Neural cell (in vitro differentiated cells): Measurements from ENCODE around the gene FLT3. TPM values are rescaled to one million over a fixed set of nuclear protein-coding genes. Genes with fewer than 3 reads are reported as not detected.

Experiments
- H2AFZ ChIP-seq: fragments of 200-600, 300-800 bp; sonication (generic), shearing (Covaris generic); 2 replicates; pipeline ENCODE4 v1.6.0; 2014; ENCODE audit warnings: low read depth, mild to moderate bottlenecking, antibody characterized with exemption, low read length, moderate library complexity
- H3F3A ChIP-seq: fragments of 200-600 bp; shearing (Covaris generic); 2 replicates; pipeline ENCODE4 v1.6.1; 2016; ENCODE audit warnings: mild to moderate bottlenecking, moderate library complexity, mixed read lengths, antibody characterized with exemption, low read length; ENCODE audit not compliant: insufficient read depth, poor library complexity, severe bottlenecking
- H3K27ac ChIP-seq: fragments of 200-600, 300-800 bp; sonication (generic), shearing (Covaris generic); 2 replicates; pipeline ENCODE4 v1.5.1; 2014; ENCODE audit warnings: mild to moderate bottlenecking, low read length, moderate library complexity
- H3K27me3 ChIP-seq: fragments of 300-800, 200-600 bp; sonication (generic), shearing (Covaris generic); 2 replicates; pipeline ENCODE4 v1.6.0; 2014; ENCODE audit warnings: mild to moderate bottlenecking, low read depth, low read length, moderate library complexity; ENCODE audit not compliant: insufficient read depth
- H3K36me3 ChIP-seq: fragments of 300-800, 200-600 bp; sonication (generic), shearing (Covaris generic); 2 replicates; pipeline ENCODE4 v1.5.1; 2014; ENCODE audit warnings: mild to moderate bottlenecking, antibody characterized with exemption, low read length, moderate library complexity; ENCODE audit not compliant: insufficient read depth
- H3K4me2 ChIP-seq: fragments of 300-800, 200-600 bp; sonication (generic), shearing (Covaris generic); 2 replicates; pipeline ENCODE4 v1.6.0; 2014; ENCODE audit warnings: mild to moderate bottlenecking, low read length
- H3K4me3 ChIP-seq: fragments of 300-800, 200-600 bp; sonication (generic), shearing (Covaris generic); 2 replicates; pipeline ENCODE4 v1.5.1; 2014; ENCODE audit warnings: mild to moderate bottlenecking, low read length, moderate library complexity
- H3K79me2 ChIP-seq: fragments of 200-600 bp; shearing (Covaris generic); replicated peaks from 2 replicates; pipeline ENCODE4 v1.6.0; 2014; ENCODE audit warnings: mild to moderate bottlenecking, low read length, moderate library complexity; ENCODE audit not compliant: insufficient read depth
- H3K9ac ChIP-seq: fragments of 300-800, 200-600 bp; sonication (generic), shearing (Covaris generic); 2 replicates; pipeline ENCODE4 v1.6.1; 2016; ENCODE audit warnings: mild to moderate bottlenecking, low read length, mixed read lengths
- H3K9me2 ChIP-seq: fragments of 200-600 bp; shearing (Covaris generic); 2 replicates; pipeline ENCODE4 v1.6.1; 2016; ENCODE audit warnings: mild to moderate bottlenecking, low read length, mixed read lengths; ENCODE audit not compliant: insufficient read depth
- H3K9me3 ChIP-seq: fragments of 200-600, 300-800 bp; sonication (generic), shearing (Covaris generic); 2 replicates; pipeline ENCODE4 v1.6.1; 2016; ENCODE audit warnings: mild to moderate bottlenecking, mixed run types, low read length, moderate library complexity, mixed read lengths
- H4K20me1 ChIP-seq: fragments of 200-600 bp; shearing (Covaris generic); 2 replicates; pipeline ENCODE4 v1.6.1; 2016; ENCODE audit warnings: mild to moderate bottlenecking, mixed run types; ENCODE audit not compliant: insufficient read depth
- EP300 ChIP-seq: fragments of 450-650 bp; conservative IDR thresholded peaks from 2 replicates; pipeline ENCODE4 v1.6.1; 2014; ENCODE audit warnings: antibody characterized with exemption, mild to moderate bottlenecking, moderate library complexity; ENCODE audit not compliant: poor library complexity, severe bottlenecking
- EZH2 ChIP-seq: fragments of 200-600, 300-800 bp; shearing (Covaris generic), sonication (generic); IDR thresholded peaks from 2 replicates; pipeline ENCODE4 v1.6.1; 2014; ENCODE audit warnings: antibody characterized with exemption, low read length, borderline replicate concordance, mild to moderate bottlenecking; ENCODE audit not compliant: insufficient read depth, poor library complexity, severe bottlenecking
- MXI1 ChIP-seq: fragments of 450-650 bp; conservative IDR thresholded peaks from 2 replicates; pipeline ENCODE4 v1.6.1; 2014; ENCODE audit warnings: antibody characterized with exemption, mild to moderate bottlenecking; ENCODE audit not compliant: poor library complexity, severe bottlenecking
- POLR2AphosphoS5 ChIP-seq: IDR thresholded peaks from 2 replicates; pipeline ENCODE4 v1.6.1; 2012
- RAD21 ChIP-seq: fragments of 450-650 bp; conservative IDR thresholded peaks from 2 replicates; pipeline ENCODE4 v1.6.1; 2014; ENCODE audit warnings: antibody characterized with exemption, mild to moderate bottlenecking, moderate library complexity
- SMC3 ChIP-seq: fragments of 450-650 bp; conservative IDR thresholded peaks from 2 replicates; pipeline ENCODE4 v1.6.1; 2014; ENCODE audit warnings: antibody characterized with exemption, mild to moderate bottlenecking, moderate library complexity; ENCODE audit not compliant: poor library complexity
- TAF1 ChIP-seq: IDR thresholded peaks from 2 replicates; pipeline ENCODE4 v1.6.1; 2012; ENCODE audit warnings: low read depth
- polyA plus RNA-seq: library from polyadenylated mRNA; depleted of rRNA; stranded (reverse); fragments of >200 nt; gene quantifications from 2 replicates; pipeline ENCODE4 v1.2.3, GENCODE V29; 2014
- TF ChIP-seq, protein P1 (sequence below): fragments of 450-650 bp; IDR thresholded peaks from 2 replicates; pipeline ENCODE4 v1.5.1; 2014; ENCODE audit warnings: antibody characterized with exemption, mild to moderate bottlenecking, moderate library complexity; ENCODE audit not compliant: poor library complexity, severe bottlenecking
- TF ChIP-seq, protein P2 (sequence below): IDR thresholded peaks from 2 replicates; pipeline ENCODE4 v1.6.1; 2012; ENCODE audit warnings: borderline replicate concordance

Gene FLT3
- polyA plus RNA-seq, 1 donor from 2014 or later: 0.41 TPM

DNA sequence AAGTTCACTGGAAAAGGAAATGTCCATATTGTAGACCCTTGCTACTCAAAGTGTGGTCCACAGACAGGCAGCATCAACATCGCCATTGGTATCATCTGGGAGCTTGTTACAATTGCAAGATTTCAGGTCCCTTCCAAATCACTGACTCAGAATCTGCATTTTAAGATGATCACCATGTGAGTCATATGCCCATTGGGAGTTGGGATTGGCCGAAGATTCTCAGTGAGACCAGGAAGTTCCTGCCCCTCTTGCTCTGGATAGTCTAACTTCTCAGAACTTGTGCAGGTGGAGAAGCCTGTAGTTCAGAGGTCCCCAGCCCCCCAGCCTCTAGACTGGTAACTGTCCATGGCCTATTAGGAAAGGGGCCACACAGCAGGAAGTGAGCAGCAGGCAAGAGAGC lies 63.0 kb downstream of the FLT3 start:
- Histone ChIP-seq H3K36me3 (no peaks in the 10 kb centered on the region), H3K9me3 (no peaks in the 10 kb centered on the region), H3K27me3 (no peaks in the 10 kb centered on the region), H4K20me1 (no peaks in the 10 kb centered on the region), H3K9me2 (no peaks in the 10 kb centered on the region), H3K9ac (no peak overlapping the region), H3K4me2 (no peak overlapping the region), H3K27ac (no peak overlapping the region), H3F3A (no peaks in the 10 kb centered on the region), H3K79me2 (no peaks in the 10 kb centered on the region), H2AFZ (no peak overlapping the region), H3K4me3 (no peak overlapping the region)
- TF ChIP-seq RAD21: no peak
- TF ChIP-seq EP300: no peak
- TF ChIP-seq EZH2: no peak
- no peak for TF ChIP-seq POLR2AphosphoS5
- TF ChIP-seq, protein P1, sequence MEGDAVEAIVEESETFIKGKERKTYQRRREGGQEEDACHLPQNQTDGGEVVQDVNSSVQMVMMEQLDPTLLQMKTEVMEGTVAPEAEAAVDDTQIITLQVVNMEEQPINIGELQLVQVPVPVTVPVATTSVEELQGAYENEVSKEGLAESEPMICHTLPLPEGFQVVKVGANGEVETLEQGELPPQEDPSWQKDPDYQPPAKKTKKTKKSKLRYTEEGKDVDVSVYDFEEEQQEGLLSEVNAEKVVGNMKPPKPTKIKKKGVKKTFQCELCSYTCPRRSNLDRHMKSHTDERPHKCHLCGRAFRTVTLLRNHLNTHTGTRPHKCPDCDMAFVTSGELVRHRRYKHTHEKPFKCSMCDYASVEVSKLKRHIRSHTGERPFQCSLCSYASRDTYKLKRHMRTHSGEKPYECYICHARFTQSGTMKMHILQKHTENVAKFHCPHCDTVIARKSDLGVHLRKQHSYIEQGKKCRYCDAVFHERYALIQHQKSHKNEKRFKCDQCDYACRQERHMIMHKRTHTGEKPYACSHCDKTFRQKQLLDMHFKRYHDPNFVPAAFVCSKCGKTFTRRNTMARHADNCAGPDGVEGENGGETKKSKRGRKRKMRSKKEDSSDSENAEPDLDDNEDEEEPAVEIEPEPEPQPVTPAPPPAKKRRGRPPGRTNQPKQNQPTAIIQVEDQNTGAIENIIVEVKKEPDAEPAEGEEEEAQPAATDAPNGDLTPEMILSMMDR: no peak
- TF ChIP-seq TAF1: no peak
- no peak for TF ChIP-seq SMC3
- no peak for TF ChIP-seq MXI1
- TF ChIP-seq, protein P2, sequence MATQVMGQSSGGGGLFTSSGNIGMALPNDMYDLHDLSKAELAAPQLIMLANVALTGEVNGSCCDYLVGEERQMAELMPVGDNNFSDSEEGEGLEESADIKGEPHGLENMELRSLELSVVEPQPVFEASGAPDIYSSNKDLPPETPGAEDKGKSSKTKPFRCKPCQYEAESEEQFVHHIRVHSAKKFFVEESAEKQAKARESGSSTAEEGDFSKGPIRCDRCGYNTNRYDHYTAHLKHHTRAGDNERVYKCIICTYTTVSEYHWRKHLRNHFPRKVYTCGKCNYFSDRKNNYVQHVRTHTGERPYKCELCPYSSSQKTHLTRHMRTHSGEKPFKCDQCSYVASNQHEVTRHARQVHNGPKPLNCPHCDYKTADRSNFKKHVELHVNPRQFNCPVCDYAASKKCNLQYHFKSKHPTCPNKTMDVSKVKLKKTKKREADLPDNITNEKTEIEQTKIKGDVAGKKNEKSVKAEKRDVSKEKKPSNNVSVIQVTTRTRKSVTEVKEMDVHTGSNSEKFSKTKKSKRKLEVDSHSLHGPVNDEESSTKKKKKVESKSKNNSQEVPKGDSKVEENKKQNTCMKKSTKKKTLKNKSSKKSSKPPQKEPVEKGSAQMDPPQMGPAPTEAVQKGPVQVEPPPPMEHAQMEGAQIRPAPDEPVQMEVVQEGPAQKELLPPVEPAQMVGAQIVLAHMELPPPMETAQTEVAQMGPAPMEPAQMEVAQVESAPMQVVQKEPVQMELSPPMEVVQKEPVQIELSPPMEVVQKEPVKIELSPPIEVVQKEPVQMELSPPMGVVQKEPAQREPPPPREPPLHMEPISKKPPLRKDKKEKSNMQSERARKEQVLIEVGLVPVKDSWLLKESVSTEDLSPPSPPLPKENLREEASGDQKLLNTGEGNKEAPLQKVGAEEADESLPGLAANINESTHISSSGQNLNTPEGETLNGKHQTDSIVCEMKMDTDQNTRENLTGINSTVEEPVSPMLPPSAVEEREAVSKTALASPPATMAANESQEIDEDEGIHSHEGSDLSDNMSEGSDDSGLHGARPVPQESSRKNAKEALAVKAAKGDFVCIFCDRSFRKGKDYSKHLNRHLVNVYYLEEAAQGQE: no peak

DNA sequence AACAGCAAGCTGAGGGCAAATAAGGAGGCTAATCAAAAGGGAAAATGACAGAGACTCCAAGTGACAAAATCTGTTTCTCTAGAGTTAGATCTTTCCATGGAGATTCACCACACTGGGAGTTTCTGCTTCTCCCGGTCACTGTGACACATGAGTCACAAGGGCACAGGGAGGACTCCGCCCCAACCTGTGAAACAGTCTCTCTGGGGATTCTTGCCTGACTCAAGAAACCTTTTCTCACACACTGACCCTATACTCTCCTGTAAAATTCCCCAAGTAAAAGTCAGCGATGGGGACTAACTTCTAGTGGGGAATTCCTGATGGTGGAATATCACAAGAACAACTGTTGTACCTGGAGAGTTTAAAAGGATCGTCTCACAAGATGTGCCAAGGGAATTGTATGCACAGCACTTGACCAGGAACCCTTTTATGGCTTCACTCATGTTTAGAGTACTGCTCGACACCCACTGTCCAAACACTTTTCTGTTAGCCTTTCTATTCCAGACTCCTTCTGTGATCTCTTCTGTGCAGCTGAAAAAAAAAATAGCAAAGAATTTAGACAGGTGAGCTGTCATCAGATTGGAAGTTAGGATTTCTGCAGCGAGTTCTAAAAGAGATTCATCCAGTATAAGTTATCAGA lies 65.1 kb downstream of the FLT3 start:
- no peak overlapping the region for H3K4me2 ChIP-seq
- no peaks in the 10 kb centered on the region for H4K20me1 ChIP-seq
- no peak overlapping the region for H3K4me3 ChIP-seq
- H3K9me3 ChIP-seq: no peaks in the 10 kb centered on the region
- no peak overlapping the region for H2AFZ ChIP-seq
- no peaks in the 10 kb centered on the region for H3F3A ChIP-seq
- H3K9me2 ChIP-seq: no peaks in the 10 kb centered on the region
- no peaks in the 10 kb centered on the region for H3K27me3 ChIP-seq
- H3K27ac ChIP-seq: no peak overlapping the region
- no peaks in the 10 kb centered on the region for H3K36me3 ChIP-seq
- no peak overlapping the region for H3K9ac ChIP-seq
- no peak for TF ChIP-seq MXI1
- TF ChIP-seq RAD21: no peak
- TF ChIP-seq TAF1: no peak
- TF ChIP-seq POLR2AphosphoS5: no peak
- no peak for TF ChIP-seq SMC3
- TF ChIP-seq, protein P1: no peak
- TF ChIP-seq, protein P2: no peak
- no peak for TF ChIP-seq EZH2
- no peak for TF ChIP-seq EP300
- no peaks in the 10 kb centered on the region for H3K79me2 ChIP-seq
